HG02973 (cell line): ENCODE results near the gene ALDH1A1.

Experiments used
- ATAC-seq: cut with Tn5 transposase; IDR thresholded peaks from one replicate; pipeline ENCODE4 v1.9.1; 2021; ENCODE audit warnings: moderate library complexity; ENCODE audit not compliant: unreplicated experiment

ALDH1A1 gene

GRCh38 chr9:72980183-72980582 is 27.3 kb upstream of the ALDH1A1 start:
- no peak for ATAC-seq

- ATAC-seq: no peak
These were observed 26.7 kb upstream of the ALDH1A1 start for GRCh38 chr9:72979405-72980100.

GRCh38 chr9:72978744-72979143 is 25.9 kb upstream of the ALDH1A1 start:
- no peak for ATAC-seq

- no peak for ATAC-seq
These were observed 24.8 kb upstream of the ALDH1A1 start for GRCh38 chr9:72977670-72978069.

- ATAC-seq: no peak
These were observed 21.6 kb upstream of the ALDH1A1 start for GRCh38 chr9:72974501-72974900.

- ATAC-seq: no peak
These were observed 19.8 kb upstream of the ALDH1A1 start for GRCh38 chr9:72972636-72973035.

GRCh38 chr9:72971411-72971810 is 18.6 kb upstream of the ALDH1A1 start:
- no peak for ATAC-seq

- ATAC-seq: no peak
These were observed 7.6 kb upstream of the ALDH1A1 start for GRCh38 chr9:72960446-72960845.

- ATAC-seq: no peak
These were observed 5.8 kb upstream of the ALDH1A1 start for GRCh38 chr9:72958485-72959281.

- ATAC-seq: no peak
These were observed 2.7 kb upstream of the ALDH1A1 start for GRCh38 chr9:72955571-72955970.

GRCh38 chr9:72955126-72955455 is 2.2 kb upstream of the ALDH1A1 start:
- ATAC-seq: no peak

- no peak for ATAC-seq
These were observed 1.7 kb upstream of the ALDH1A1 start for GRCh38 chr9:72954431-72955125.

- ATAC-seq: no peak
These were observed 517 bp downstream of the ALDH1A1 start for GRCh38 chr9:72952381-72952690.

GRCh38 chr9:72951520-72952380 is 1.1 kb downstream of the ALDH1A1 start:
- no peak for ATAC-seq

GRCh38 chr9:72950875-72951442 is 1.9 kb downstream of the ALDH1A1 start:
- ATAC-seq: no peak

GRCh38 chr9:72949918-72950325 is 2.9 kb downstream of the ALDH1A1 start:
- ATAC-seq: no peak

- no peak for ATAC-seq
These were observed 3.6 kb downstream of the ALDH1A1 start for GRCh38 chr9:72949244-72949582.

GRCh38 chr9:72948575-72949243 is 4.1 kb downstream of the ALDH1A1 start:
- no peak for ATAC-seq

- ATAC-seq: no peak
These were observed 4.8 kb downstream of the ALDH1A1 start for GRCh38 chr9:72947984-72948465.

GRCh38 chr9:72946821-72947220 is 6.0 kb downstream of the ALDH1A1 start:
- no peak for ATAC-seq
